Activated CD8-positive, alpha-beta memory T cell treated with anti-CD3 and anti-CD28 coated beads, Interleukin-2, amount 50 U/mL, for 1 hour (primary cell): ENCODE measurements around the gene PDE2A.

Source experiments
- DNase-seq: peaks from one replicate; pipeline ENCODE4 v3.0.0-alpha.2; 2020; ENCODE audit errors: extremely low read depth

Gene PDE2A

GRCh38 chr11:72615329-72615728 is 58.9 kb downstream of the PDE2A start:
- DNase-seq = no peak

- no peak for DNase-seq
Observed at GRCh38 chr11:72614381-72614780, 59.8 kb downstream of the PDE2A start.

- DNase-seq = no peak
Observed at GRCh38 chr11:72613977-72614376, 60.2 kb downstream of the PDE2A start.

GRCh38 chr11:72613450-72613849 is 60.8 kb downstream of the PDE2A start:
- no peak for DNase-seq

- DNase-seq = no peak
Observed at GRCh38 chr11:72609476-72609875, 64.7 kb downstream of the PDE2A start.

GRCh38 chr11:72609045-72609444 is 65.2 kb downstream of the PDE2A start:
- no peak for DNase-seq

- no peak for DNase-seq
Observed at GRCh38 chr11:72607496-72607895, 66.7 kb downstream of the PDE2A start.

GRCh38 chr11:72606748-72607468 is 67.3 kb downstream of the PDE2A start:
- no peak for DNase-seq

GRCh38 chr11:72605973-72606747 is 68.1 kb downstream of the PDE2A start:
- DNase-seq = no peak

GRCh38 chr11:72604256-72604655 is 70.0 kb downstream of the PDE2A start:
- no peak for DNase-seq

GRCh38 chr11:72602250-72602904 is 71.8 kb downstream of the PDE2A start:
- DNase-seq = no peak

GRCh38 chr11:72600557-72600956 is 73.7 kb downstream of the PDE2A start:
- DNase-seq = no peak

GRCh38 chr11:72599325-72600117 is 74.7 kb downstream of the PDE2A start:
- DNase-seq = no peak

- DNase-seq = no peak
Observed at GRCh38 chr11:72598906-72599305, 75.3 kb downstream of the PDE2A start.

- DNase-seq = no peak
Observed at GRCh38 chr11:72598466-72598865, 75.8 kb downstream of the PDE2A start.

GRCh38 chr11:72597721-72598120 is 76.5 kb downstream of the PDE2A start:
- no peak for DNase-seq

GRCh38 chr11:72595292-72595684 is 78.9 kb downstream of the PDE2A start:
- no peak for DNase-seq

- DNase-seq = no peak
Observed at GRCh38 chr11:72594493-72595291, 79.5 kb downstream of the PDE2A start.

GRCh38 chr11:72592698-72593495 is 81.3 kb downstream of the PDE2A start:
- DNase-seq = no peak

GRCh38 chr11:72591785-72592502 is 82.3 kb downstream of the PDE2A start:
- DNase-seq = peak; percentile 66
